ENCODE data around the gene DTNBP1.

GRCh38 chr6:15596186-15596896 is 66.5 kb downstream of the DTNBP1 start:
- TF ChIP-seq, protein P1, sequence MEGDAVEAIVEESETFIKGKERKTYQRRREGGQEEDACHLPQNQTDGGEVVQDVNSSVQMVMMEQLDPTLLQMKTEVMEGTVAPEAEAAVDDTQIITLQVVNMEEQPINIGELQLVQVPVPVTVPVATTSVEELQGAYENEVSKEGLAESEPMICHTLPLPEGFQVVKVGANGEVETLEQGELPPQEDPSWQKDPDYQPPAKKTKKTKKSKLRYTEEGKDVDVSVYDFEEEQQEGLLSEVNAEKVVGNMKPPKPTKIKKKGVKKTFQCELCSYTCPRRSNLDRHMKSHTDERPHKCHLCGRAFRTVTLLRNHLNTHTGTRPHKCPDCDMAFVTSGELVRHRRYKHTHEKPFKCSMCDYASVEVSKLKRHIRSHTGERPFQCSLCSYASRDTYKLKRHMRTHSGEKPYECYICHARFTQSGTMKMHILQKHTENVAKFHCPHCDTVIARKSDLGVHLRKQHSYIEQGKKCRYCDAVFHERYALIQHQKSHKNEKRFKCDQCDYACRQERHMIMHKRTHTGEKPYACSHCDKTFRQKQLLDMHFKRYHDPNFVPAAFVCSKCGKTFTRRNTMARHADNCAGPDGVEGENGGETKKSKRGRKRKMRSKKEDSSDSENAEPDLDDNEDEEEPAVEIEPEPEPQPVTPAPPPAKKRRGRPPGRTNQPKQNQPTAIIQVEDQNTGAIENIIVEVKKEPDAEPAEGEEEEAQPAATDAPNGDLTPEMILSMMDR (IDR thresholded peaks at IDR 0.05; ENCODE audit: low read length): no peak
- TF ChIP-seq EZH2 (optimal IDR thresholded peaks at IDR 0.05; ENCODE audit: low read depth, low read length): no peak
